ENCODE data around the gene JMJD4. TPM values are rescaled to one million over a fixed set of nuclear protein-coding genes. Genes with fewer than 3 reads are reported as not detected.

JMJD4 gene
- total and polyA plus RNA-seq, 2 of the 8 experiments (the other 6 are each of a cell fraction or from before 2014, with no cell fraction given) = 13.2 to 23.3 TPM

- H2BK5ac ChIP-seq (ENCODE audit: low read depth, low read length) = no peak overlapping the region
- no peak overlapping the region for H2BK15ac ChIP-seq (ENCODE audit: low read length)
- H3K9ac ChIP-seq (replicated peaks in 1 of 4; ENCODE audit: extremely low read depth in 1 of 4, low read depth in 3 of 4, low read length in 3 of 4) = peak overlapping the region in 3 of 4 experiments; percentile 46 to 74 (median 74); a peak in 4 of 7 replicates
- H3K4ac ChIP-seq (replicated peaks; ENCODE audit: insufficient read length, low read depth, low read length) = no peak overlapping the region
- H3K4me1 ChIP-seq (replicated peaks in 1 of 4; ENCODE audit: control insufficient read depth in 3 of 4, insufficient read depth in 4 of 4, low read length in 3 of 4) = peaks cover 0 to 20% (median 14%) of the 10 kb centered on the region in 4 experiments; a peak in 6 of 7 replicates
- H3K4me2 ChIP-seq (ENCODE audit: insufficient read depth in 1 of 2, low read depth in 2 of 2, low read length in 2 of 2) = peak overlapping the region; percentile 92 to 93
- peak overlapping the region; percentile 71 to 92 (median 90) for H3K4me3 ChIP-seq (ENCODE audit: extremely low read depth in 1 of 4, insufficient read depth in 2 of 4, low read depth in 3 of 4, low read length in 4 of 4)
- no peak overlapping the region for H2BK12ac ChIP-seq (ENCODE audit: low read depth, low read length)
- ChIA-PET POLR2A (ENCODE audit: partially characterized antibody) (interaction anchor here (0.6 to 2.0 kb wide), 5 partner anchors 32 to 564 kb away, joined by 3 to 4 read pairs (median 3); partner anchors contain the start of gene ZNF678), CTCF (ENCODE audit: partially characterized antibody) (interaction anchor here (1.0 to 1.9 kb wide), 3 partner anchors 7 to 28 kb away, joined by 3 to 6 read pairs (median 3); no protein-coding TSS in a partner anchor)
- no peak overlapping the region for H3K56ac ChIP-seq (replicated peaks; ENCODE audit: insufficient read length, low read depth, low read length)
- no peak overlapping the region for H2AFZ ChIP-seq (ENCODE audit: low read length)
- H3K23ac ChIP-seq (ENCODE audit: insufficient read length) = no peak overlapping the region
- peaks cover 5 to 29% of the 10 kb centered on the region in 2 experiments for H4K20me1 ChIP-seq (replicated peaks in 1 of 2; ENCODE audit: control insufficient read depth in 1 of 2, insufficient read depth in 2 of 2, low read length in 2 of 2)
- H3K27ac ChIP-seq (ENCODE audit: low read depth, low read length) = no peak overlapping the region
- H2AK5ac ChIP-seq (ENCODE audit: low read depth, low read length) = no peak overlapping the region
- no peak overlapping the region for H4K5ac ChIP-seq (ENCODE audit: insufficient read length, low read depth, low read length)
- H4K8ac ChIP-seq (ENCODE audit: extremely low read depth, insufficient read depth, low read length) = peak overlapping the region; percentile 91; the same call in 1 of the 2 replicates
- H3K79me2 ChIP-seq (ENCODE audit: control insufficient read depth in 1 of 2, insufficient read depth in 2 of 2, low read length in 2 of 2) = peaks cover 6 to 45% of the 10 kb centered on the region in 2 experiments; a peak in 3 of 4 replicates
- peaks cover 9% of the 10 kb centered on the region for H3K23me2 ChIP-seq (ENCODE audit: low read depth, low read length)
- H2BK120ac ChIP-seq (replicated peaks; ENCODE audit: low read depth, low read length) = no peak overlapping the region
- no peaks in the 10 kb centered on the region for H3K27me3 ChIP-seq (replicated peaks in 1 of 4; ENCODE audit: control insufficient read depth in 3 of 4, extremely low read depth in 1 of 4, insufficient read depth in 3 of 4, low read length in 3 of 4)
- H3K18ac ChIP-seq (ENCODE audit: extremely low read depth, low read length) = no peak overlapping the region
- no peak overlapping the region for H3K14ac ChIP-seq (ENCODE audit: insufficient read length)
- peaks cover 6 to 25% (median 11%) of the 10 kb centered on the region in 4 experiments; a peak in 6 of 8 replicates for H3K36me3 ChIP-seq (ENCODE audit: control insufficient read depth in 2 of 4, insufficient read depth in 4 of 4, low read length in 3 of 4)
- peaks cover 25% of the 10 kb centered on the region for H3K79me1 ChIP-seq (ENCODE audit: low read depth, low read length)
- no peak overlapping the region for H4K91ac ChIP-seq (replicated peaks; ENCODE audit: insufficient read length, low read length)
- no peaks in the 10 kb centered on the region for H3K9me3 ChIP-seq (ENCODE audit: insufficient read depth in 2 of 2, low read depth in 1 of 2, low read length in 1 of 2)
- H2BK20ac ChIP-seq (ENCODE audit: low read length) = no peak overlapping the region
- WGBS, 2 experiments (ENCODE audit: extremely low coverage in 1 of 2, insufficient coverage in 1 of 2, insufficient read length in 1 of 2, insufficient replicate concordance in 2 of 2, low coverage in 1 of 2, low lambda C conversion rate in 2 of 2, missing lambda C conversion rate in 1 of 2) = 82% methylated on average over 19 of the region's 24 CpGs; no CpG with 5 or more reads in 1 of the 2 experiments
- FAIRE-seq = no peak
- DNase-seq (ENCODE audit: low read depth in 1 of 2, low spot score in 2 of 2) = no peak
- TF ChIP-seq POU5F1 (IDR thresholded peaks at IDR 0.05; ENCODE audit: low read depth, low read length) = no peak
Measured at GRCh38 chr1:227733751-227734545, 1.2 kb downstream of the JMJD4 start.

Measured in H1 (cell line).